ENCODE measurements around the gene ANKK1. TPM values are rescaled to one million over a fixed set of nuclear protein-coding genes. Genes with fewer than 3 reads are reported as not detected.

ANKK1 gene
- total RNA-seq, 1 experiment from 2014 or later = 0.22 TPM

DNA sequence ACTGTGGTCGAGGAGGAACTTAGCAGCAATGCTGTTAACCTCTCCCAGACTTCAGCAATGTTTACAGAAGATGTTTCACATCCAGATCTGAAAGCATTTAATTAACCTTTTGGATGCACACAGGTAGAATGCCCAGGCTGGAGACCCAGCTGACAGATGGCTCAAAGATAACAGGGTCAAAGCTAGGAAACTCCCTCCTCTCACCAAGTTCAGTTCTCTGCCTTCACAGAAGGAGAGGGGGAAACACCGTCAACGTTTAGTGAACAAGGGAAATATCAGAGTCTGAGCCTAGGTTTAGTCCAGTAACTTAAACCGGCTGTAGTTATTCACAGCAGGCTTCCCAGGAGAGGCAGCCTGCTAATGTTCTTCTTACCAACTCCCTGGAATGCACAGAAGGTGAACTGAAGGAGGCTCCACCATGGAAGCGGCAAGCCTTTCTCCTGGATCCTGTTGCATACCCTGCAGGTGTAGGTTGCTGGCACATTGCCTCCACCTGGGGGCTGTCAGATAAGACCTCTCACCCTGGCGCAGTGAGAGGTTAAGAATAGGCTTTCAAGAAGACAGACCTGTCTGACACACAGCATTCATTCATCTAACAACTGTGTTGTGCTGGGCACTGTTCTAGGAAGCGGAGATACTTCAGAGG, 23.5 kb upstream of the ANKK1 start:
- H3K9me3 ChIP-seq (ENCODE audit: control insufficient read depth in 1 of 2, insufficient read depth in 1 of 2, low read depth in 1 of 2, low read length in 2 of 2) = no peaks in the 10 kb centered on the region
- RAD21 ChIA-PET (ENCODE audit: low non-redundant PET in 1 of 2, low total read pairs in 2 of 2, uncharacterized antibody in 2 of 2, unreplicated experiment in 2 of 2) = no interaction called here
- no peak overlapping the region for H3K27ac ChIP-seq (ENCODE audit: low read depth, low read length)
- no peaks in the 10 kb centered on the region for H4K20me1 ChIP-seq (ENCODE audit: insufficient read depth)
- POLR2A ChIA-PET = no interaction called here
- CTCF ChIA-PET = no interaction called here
- ATAC-seq = no peak
- no peaks in the 10 kb centered on the region; a peak in 1 of 4 replicates for H3K36me3 ChIP-seq (ENCODE audit: control insufficient read depth in 1 of 2, insufficient read depth in 2 of 2, low read length in 2 of 2)
- H2AFZ ChIP-seq (ENCODE audit: low read depth, low read length, poor library complexity, severe bottlenecking) = no peak overlapping the region
- no TSS peak for BruUV-seq (replicated peaks)
- no peak overlapping the region for H3K4me2 ChIP-seq (ENCODE audit: low read length)
- no peak overlapping the region for H3K4me3 ChIP-seq (replicated peaks in 1 of 2; ENCODE audit: low read depth in 1 of 2, low read length in 2 of 2)
- no peaks in the 10 kb centered on the region for H3K9me2 ChIP-seq (ENCODE audit: insufficient read depth)
- TF ChIP-seq SP1 (IDR thresholded peaks at IDR 0.05; ENCODE audit: low read depth) (no peak), SRF (IDR thresholded peaks at IDR 0.05; ENCODE audit: low read depth) (no peak), ELF1 (IDR thresholded peaks at IDR 0.05; ENCODE audit: borderline replicate concordance, low read depth) (no peak), POLR2A (IDR thresholded peaks at IDR 0.05; ENCODE audit: borderline replicate concordance, extremely low read depth, insufficient read depth, insufficient read length) (no peak)
- TF ChIP-seq, protein P1, sequence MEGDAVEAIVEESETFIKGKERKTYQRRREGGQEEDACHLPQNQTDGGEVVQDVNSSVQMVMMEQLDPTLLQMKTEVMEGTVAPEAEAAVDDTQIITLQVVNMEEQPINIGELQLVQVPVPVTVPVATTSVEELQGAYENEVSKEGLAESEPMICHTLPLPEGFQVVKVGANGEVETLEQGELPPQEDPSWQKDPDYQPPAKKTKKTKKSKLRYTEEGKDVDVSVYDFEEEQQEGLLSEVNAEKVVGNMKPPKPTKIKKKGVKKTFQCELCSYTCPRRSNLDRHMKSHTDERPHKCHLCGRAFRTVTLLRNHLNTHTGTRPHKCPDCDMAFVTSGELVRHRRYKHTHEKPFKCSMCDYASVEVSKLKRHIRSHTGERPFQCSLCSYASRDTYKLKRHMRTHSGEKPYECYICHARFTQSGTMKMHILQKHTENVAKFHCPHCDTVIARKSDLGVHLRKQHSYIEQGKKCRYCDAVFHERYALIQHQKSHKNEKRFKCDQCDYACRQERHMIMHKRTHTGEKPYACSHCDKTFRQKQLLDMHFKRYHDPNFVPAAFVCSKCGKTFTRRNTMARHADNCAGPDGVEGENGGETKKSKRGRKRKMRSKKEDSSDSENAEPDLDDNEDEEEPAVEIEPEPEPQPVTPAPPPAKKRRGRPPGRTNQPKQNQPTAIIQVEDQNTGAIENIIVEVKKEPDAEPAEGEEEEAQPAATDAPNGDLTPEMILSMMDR (IDR thresholded peaks at IDR 0.05 in 2 of 3, conservative IDR thresholded peaks at IDR 0.05 in 1 of 3; ENCODE audit: borderline replicate concordance in 1 of 3, insufficient read depth in 1 of 3, low read depth in 2 of 3, low read length in 2 of 3) = no peak
- TF ChIP-seq, protein P2, sequence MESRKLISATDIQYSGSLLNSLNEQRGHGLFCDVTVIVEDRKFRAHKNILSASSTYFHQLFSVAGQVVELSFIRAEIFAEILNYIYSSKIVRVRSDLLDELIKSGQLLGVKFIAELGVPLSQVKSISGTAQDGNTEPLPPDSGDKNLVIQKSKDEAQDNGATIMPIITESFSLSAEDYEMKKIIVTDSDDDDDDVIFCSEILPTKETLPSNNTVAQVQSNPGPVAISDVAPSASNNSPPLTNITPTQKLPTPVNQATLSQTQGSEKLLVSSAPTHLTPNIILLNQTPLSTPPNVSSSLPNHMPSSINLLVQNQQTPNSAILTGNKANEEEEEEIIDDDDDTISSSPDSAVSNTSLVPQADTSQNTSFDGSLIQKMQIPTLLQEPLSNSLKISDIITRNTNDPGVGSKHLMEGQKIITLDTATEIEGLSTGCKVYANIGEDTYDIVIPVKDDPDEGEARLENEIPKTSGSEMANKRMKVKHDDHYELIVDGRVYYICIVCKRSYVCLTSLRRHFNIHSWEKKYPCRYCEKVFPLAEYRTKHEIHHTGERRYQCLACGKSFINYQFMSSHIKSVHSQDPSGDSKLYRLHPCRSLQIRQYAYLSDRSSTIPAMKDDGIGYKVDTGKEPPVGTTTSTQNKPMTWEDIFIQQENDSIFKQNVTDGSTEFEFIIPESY (IDR thresholded peaks at IDR 0.05; ENCODE audit: extremely low read depth, insufficient replicate concordance, low read length) = no peak
- H3K4me1 ChIP-seq (ENCODE audit: control insufficient read depth in 1 of 2, insufficient read depth in 2 of 2, low read length in 2 of 2) = no peaks in the 10 kb centered on the region
- intact Hi-C loops (cut with micrococcal nuclease) = no loop called here
- H3K79me2 ChIP-seq (ENCODE audit: insufficient read depth, low read length) = no peaks in the 10 kb centered on the region
- no peak for DNase-seq (ENCODE audit: low read depth, low spot score)
- no peak overlapping the region for H3K9ac ChIP-seq (ENCODE audit: low read length)
- H3K27me3 ChIP-seq (ENCODE audit: insufficient read depth, low read length) = no peaks in the 10 kb centered on the region

Data from HCT116 (cell line).